MCF 10A (cell line): ENCODE measurements around the gene ABCC1. TPM values are rescaled to one million over a fixed set of nuclear protein-coding genes. Genes with fewer than 3 reads are reported as not detected.

ENCODE experiments used
- BruUV-seq: library from RNA; stranded (reverse); fragments of 400-500 nt; replicated peaks from 2 replicates; lab custom pipeline; 2021; lab: Mats Ljungman, UMichigan
- CTCF ChIA-PET: fragments of 300-600 bp; sonication (Branson Sonifier 250); formaldehyde crosslinking; extraction: SDS; loops from one replicate; lab custom pipeline; 2021; ENCODE audit warnings: antibody characterized with exemption, inconsistent platforms; lab: Yijun Ruan, JAX
- POLR2A ChIA-PET: fragments of 300-600, 350-650 bp; sonication (Branson Sonifier 250); formaldehyde crosslinking; extraction: SDS; loops from one replicate; lab custom pipeline; 2020; ENCODE audit warnings: antibody characterized with exemption, inconsistent platforms; lab: Yijun Ruan, JAX
- DNase-seq: peaks from one replicate; pipeline ENCODE4 v3.0.0-alpha.2; 2018; ENCODE audit not compliant: unreplicated experiment
- H3K27ac Mint-ChIP-seq: one replicate; pipeline ENCODE4 v1.8.0; 2022; ENCODE audit warnings: mild to moderate bottlenecking, low read depth, mixed read lengths; ENCODE audit not compliant: unreplicated experiment
- H3K27me3 Mint-ChIP-seq: one replicate; pipeline ENCODE4 v1.8.0; 2022; ENCODE audit warnings: mixed read lengths; ENCODE audit not compliant: insufficient read depth, unreplicated experiment
- H3K36me3 Mint-ChIP-seq: one replicate; pipeline ENCODE4 v1.8.0; 2022; ENCODE audit warnings: mild to moderate bottlenecking, moderate library complexity, mixed read lengths; ENCODE audit not compliant: insufficient read depth, unreplicated experiment
- H3K4me1 Mint-ChIP-seq: one replicate; pipeline ENCODE4 v1.8.0; 2022; ENCODE audit warnings: mixed read lengths; ENCODE audit not compliant: insufficient read depth, unreplicated experiment
- H3K4me3 Mint-ChIP-seq: one replicate; pipeline ENCODE4 v1.8.0; 2022; ENCODE audit warnings: mild to moderate bottlenecking, moderate library complexity, mixed read lengths; ENCODE audit not compliant: unreplicated experiment
- H3K9me3 Mint-ChIP-seq: one replicate; pipeline ENCODE4 v1.8.0; 2022; ENCODE audit warnings: mixed read lengths; ENCODE audit not compliant: unreplicated experiment
- CTCF ChIP-seq: fragments of 200-600 bp; IDR thresholded peaks from one replicate; pipeline ENCODE4 v1.8.0; 2022; ENCODE audit warnings: antibody characterized with exemption, mild to moderate bottlenecking; ENCODE audit not compliant: unreplicated experiment
- intact Hi-C: fragments of 100-400 bp; cut with micrococcal nuclease; formaldehyde crosslinking; loops from 2 replicates; pipeline ENCODE4 v1.14.1; 2022
- total RNA-seq: library from RNA; stranded (reverse); gene quantifications from 2 replicates; pipeline ENCODE4 v1.2.3, GENCODE V29; 2022

The ABCC1 gene
- total RNA-seq, 1 experiment from 2014 or later: 72.5 TPM

DNA sequence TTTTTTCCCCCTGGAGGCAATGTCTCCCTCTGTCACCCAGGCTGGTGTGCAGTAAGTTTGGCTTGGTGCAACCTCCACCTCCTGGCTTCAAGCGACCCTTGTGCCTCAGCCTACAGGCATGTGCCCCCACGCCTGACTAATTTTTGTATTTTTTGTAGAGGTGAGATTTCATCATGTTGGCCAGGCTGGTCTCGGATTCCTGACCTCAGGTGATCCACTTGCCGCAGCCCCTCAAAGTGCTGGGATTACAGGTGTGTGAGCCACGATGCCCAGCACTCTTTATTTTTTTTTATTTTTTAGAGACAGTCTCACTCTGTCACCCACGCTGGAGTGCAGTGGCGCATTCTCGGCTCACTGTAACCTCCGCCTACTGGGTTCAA, 160.7 kb downstream of the ABCC1 start:
- POLR2A ChIA-PET: no interaction called here
- no peak for DNase-seq
- H3K36me3 Mint-ChIP-seq: peaks cover 77% of the 10 kb centered on the region
- H3K27ac Mint-ChIP-seq: no peak overlapping the region
- no peaks in the 10 kb centered on the region for H3K27me3 Mint-ChIP-seq
- no peak overlapping the region for H3K4me3 Mint-ChIP-seq
- no peak for TF ChIP-seq CTCF
- CTCF ChIA-PET: interaction anchor here (1.0 to 1.4 kb wide), 2 partner anchors 14 to 349 kb away, joined by 3 to 4 read pairs; no protein-coding TSS in a partner anchor
- no peaks in the 10 kb centered on the region for H3K4me1 Mint-ChIP-seq
- BruUV-seq: no TSS peak
- intact Hi-C loops: no loop called here
- no peaks in the 10 kb centered on the region for H3K9me3 Mint-ChIP-seq

- Mint-ChIP-seq H3K4me1 (no peaks in the 10 kb centered on the region), H3K27me3 (no peaks in the 10 kb centered on the region), H3K4me3 (no peak overlapping the region), H3K27ac (no peak overlapping the region), H3K9me3 (no peaks in the 10 kb centered on the region), H3K36me3 (peaks cover 73% of the 10 kb centered on the region)
- intact Hi-C loops: no loop called here
- ChIA-PET POLR2A (interaction anchor here (0.6 kb wide), 1 partner anchor 289 kb away, joined by 4 read pairs; no protein-coding TSS in a partner anchor), CTCF (interaction anchor here (0.5 to 1.6 kb wide), 3 partner anchors 10 to 237 kb away, joined by 3 to 7 read pairs (median 4); no protein-coding TSS in a partner anchor)
- no peak for DNase-seq
- BruUV-seq: no TSS peak
- TF ChIP-seq CTCF: no peak
These were observed 162.2 kb downstream of the ABCC1 start for GRCh38 chr16:16111639-16112038.

GRCh38 chr16:16112450-16113053, 163.1 kb downstream of the ABCC1 start:
- POLR2A ChIA-PET: no interaction called here
- Mint-ChIP-seq H3K36me3 (peaks cover 82% of the 10 kb centered on the region), H3K9me3 (no peaks in the 10 kb centered on the region), H3K4me3 (no peak overlapping the region), H3K27ac (no peak overlapping the region), H3K27me3 (no peaks in the 10 kb centered on the region), H3K4me1 (no peaks in the 10 kb centered on the region)
- intact Hi-C loops: no loop called here
- TF ChIP-seq CTCF: no peak
- CTCF ChIA-PET: interaction anchor here (1.0 to 1.6 kb wide), 2 partner anchors 11 to 238 kb away, joined by 4 to 7 read pairs; no protein-coding TSS in a partner anchor
- DNase-seq: no peak
- no TSS peak for BruUV-seq

- no peaks in the 10 kb centered on the region for H3K4me1 Mint-ChIP-seq
- intact Hi-C loops: no loop called here
- no peaks in the 10 kb centered on the region for H3K9me3 Mint-ChIP-seq
- no TSS peak for BruUV-seq
- H3K27me3 Mint-ChIP-seq: no peaks in the 10 kb centered on the region
- H3K27ac Mint-ChIP-seq: no peak overlapping the region
- no peak for TF ChIP-seq CTCF
- H3K4me3 Mint-ChIP-seq: no peak overlapping the region
- no peak for DNase-seq
- POLR2A ChIA-PET: no interaction called here
- peaks cover 82% of the 10 kb centered on the region for H3K36me3 Mint-ChIP-seq
- CTCF ChIA-PET: interaction anchor here (1.6 kb wide), 1 partner anchor 12 kb away, joined by 4 read pairs; no protein-coding TSS in a partner anchor
These were observed 163.7 kb downstream of the ABCC1 start for GRCh38 chr16:16113076-16113475.
